ENCODE results near the gene ZFPM1.

- TF ChIP-seq CTCF (IDR thresholded peaks at IDR 0.05), result no peak
- no peak for TF ChIP-seq POLR2A (IDR thresholded peaks at IDR 0.05)
- no peak for TF ChIP-seq POLR2AphosphoS5 (IDR thresholded peaks at IDR 0.05; ENCODE audit: insufficient read depth in 1 of 2, low read depth in 1 of 2)
Observed at GRCh38 chr16:88580371-88580770, 127.3 kb downstream of the ZFPM1 start.
